ENCODE measurements around the gene TPRG1L.

DNA sequence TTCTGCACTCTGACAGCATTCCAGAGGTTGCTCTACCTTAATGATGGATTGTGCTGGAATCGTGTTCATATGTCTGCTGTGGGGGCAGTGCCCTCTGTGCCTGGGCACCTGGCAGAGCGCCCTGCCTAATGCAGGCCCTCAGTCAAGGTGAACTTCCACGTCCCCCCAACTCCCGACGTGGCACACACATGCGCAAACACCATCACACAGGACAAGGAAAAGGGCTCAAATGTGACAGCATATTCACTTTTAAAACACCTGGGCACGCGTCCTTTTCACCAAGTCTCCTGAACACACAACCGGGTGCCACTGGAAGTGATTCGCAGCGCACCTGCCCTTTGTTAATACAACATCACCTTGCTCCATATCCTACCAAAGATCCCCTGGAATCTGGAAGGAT, 11.7 kb downstream of the TPRG1L start:
- no peak for TF ChIP-seq POLR2AphosphoS5 (IDR thresholded peaks at IDR 0.05)
- TF ChIP-seq, protein P1, sequence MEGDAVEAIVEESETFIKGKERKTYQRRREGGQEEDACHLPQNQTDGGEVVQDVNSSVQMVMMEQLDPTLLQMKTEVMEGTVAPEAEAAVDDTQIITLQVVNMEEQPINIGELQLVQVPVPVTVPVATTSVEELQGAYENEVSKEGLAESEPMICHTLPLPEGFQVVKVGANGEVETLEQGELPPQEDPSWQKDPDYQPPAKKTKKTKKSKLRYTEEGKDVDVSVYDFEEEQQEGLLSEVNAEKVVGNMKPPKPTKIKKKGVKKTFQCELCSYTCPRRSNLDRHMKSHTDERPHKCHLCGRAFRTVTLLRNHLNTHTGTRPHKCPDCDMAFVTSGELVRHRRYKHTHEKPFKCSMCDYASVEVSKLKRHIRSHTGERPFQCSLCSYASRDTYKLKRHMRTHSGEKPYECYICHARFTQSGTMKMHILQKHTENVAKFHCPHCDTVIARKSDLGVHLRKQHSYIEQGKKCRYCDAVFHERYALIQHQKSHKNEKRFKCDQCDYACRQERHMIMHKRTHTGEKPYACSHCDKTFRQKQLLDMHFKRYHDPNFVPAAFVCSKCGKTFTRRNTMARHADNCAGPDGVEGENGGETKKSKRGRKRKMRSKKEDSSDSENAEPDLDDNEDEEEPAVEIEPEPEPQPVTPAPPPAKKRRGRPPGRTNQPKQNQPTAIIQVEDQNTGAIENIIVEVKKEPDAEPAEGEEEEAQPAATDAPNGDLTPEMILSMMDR (IDR thresholded peaks at IDR 0.05 in 8 of 11, conservative IDR thresholded peaks at IDR 0.05 in 3 of 11): no peak
- no peak for TF ChIP-seq POLR2A (IDR thresholded peaks at IDR 0.05)

Measured in spleen (tissue), 7 donors.